Breast epithelium (tissue), 4 donors: Measurements from ENCODE around the gene WWP2. TPM values are rescaled to one million over a fixed set of nuclear protein-coding genes. Genes with fewer than 3 reads are reported as not detected.

Experiments used
- DNase-seq, 2 donors: peaks; one replicate each; pipeline ENCODE4 v3.0.0-alpha.2; 2019; ENCODE audit warnings: low spot score in 2 of 2
- H3K27ac ChIP-seq, 2 donors: fragments of 200-600 bp; sonication (generic) in 1 of 2; one replicate each; pipeline ENCODE4 v1.5.1; 2016 to 2019; ENCODE audit warnings: mild to moderate bottlenecking in 1 of 2
- H3K27me3 ChIP-seq, 2 donors: fragments of 200-600 bp; sonication (generic) in 1 of 2; one replicate each; pipeline versions ENCODE4 v1.5.1 to v1.6.0; 2017 to 2019; ENCODE audit warnings: control low read depth in 1 of 2, mild to moderate bottlenecking in 1 of 2
- H3K36me3 ChIP-seq: fragments of 200-600 bp; one replicate; pipeline ENCODE4 v1.5.1; 2019
- H3K4me1 ChIP-seq, 2 donors: fragments of 200-600 bp; sonication (generic); one replicate each; pipeline ENCODE4 v1.5.1; 2016 to 2019; ENCODE audit warnings: control low read depth in 1 of 2
- H3K4me3 ChIP-seq, 3 donors: fragments of 200-600 bp; sonication (generic); 1 replicate in 2 of 3; 2 replicates in 1 of 3; pipeline ENCODE4 v1.5.1; 2016 to 2019; ENCODE audit warnings: mild to moderate bottlenecking in 3 of 3, moderate library complexity in 2 of 3
- H3K9me3 ChIP-seq, 2 donors: fragments of 200-600 bp; sonication (generic) in 1 of 2; one replicate each; pipeline ENCODE4 v1.5.1; 2016 to 2019; ENCODE audit warnings: control low read depth in 1 of 2
- CTCF ChIP-seq, 3 donors: fragments of 450-650 bp; IDR thresholded peaks; one replicate each; pipeline ENCODE4 v1.5.1; 2016 to 2017; ENCODE audit warnings: antibody characterized with exemption in 3 of 3, mild to moderate bottlenecking in 3 of 3, moderate library complexity in 3 of 3
- POLR2A ChIP-seq: fragments of 450-650 bp; IDR thresholded peaks from one replicate; pipeline ENCODE4 v1.6.1; 2016; ENCODE audit warnings: antibody characterized with exemption, mild to moderate bottlenecking, moderate library complexity
- POLR2AphosphoS5 ChIP-seq, 3 donors: sonication (generic); formaldehyde crosslinking; IDR thresholded peaks; one replicate each; pipeline ENCODE4 v1.6.1; 2017; ENCODE audit warnings: antibody characterized with exemption in 3 of 3
- intact Hi-C: fragments of 100-400 bp; cut with DNase I; formaldehyde crosslinking; loops from one replicate; pipeline ENCODE4 v1.15.1; 2023; ENCODE audit warnings: low total_unique reads
- total RNA-seq, 3 donors: library from RNA; depleted of rRNA; stranded (reverse); fragments of >200 nt; gene quantifications; one replicate each; pipeline ENCODE4 v1.1.0, GENCODE V29; 2016

WWP2 gene
- total RNA-seq, 3 donors from 2014 or later, result 34.1 to 46.5 (median 34.7) TPM

GRCh38 chr16:69888005-69888590 is 126.0 kb downstream of the WWP2 start:
- DNase-seq, result no peak
- Histone ChIP-seq H3K4me3 (no peak overlapping the region), H3K27me3 (no peaks in the 10 kb centered on the region), H3K9me3 (no peaks in the 10 kb centered on the region), H3K27ac (no peak overlapping the region), H3K36me3 (no peaks in the 10 kb centered on the region), H3K4me1 (no peaks in the 10 kb centered on the region)
- intact Hi-C loops, result no loop called here
- TF ChIP-seq POLR2AphosphoS5 (IDR thresholded peaks at IDR 0.05) (no peak), POLR2A (no peak)

- Histone ChIP-seq H3K9me3 (no peaks in the 10 kb centered on the region), H3K4me1 (no peaks in the 10 kb centered on the region), H3K36me3 (no peaks in the 10 kb centered on the region), H3K27ac (peak overlapping the region; percentile 85 to 89), H3K27me3 (no peaks in the 10 kb centered on the region), H3K4me3 (no peak overlapping the region)
- TF ChIP-seq CTCF (IDR thresholded peaks at IDR 0.05) (no peak), POLR2AphosphoS5 (IDR thresholded peaks at IDR 0.05) (no peak), POLR2A (no peak)
- intact Hi-C loops, result no loop called here
- DNase-seq, result no peak
These were observed 127.3 kb downstream of the WWP2 start for GRCh38 chr16:69889295-69889964.

GRCh38 chr16:69890114-69890891 is 128.2 kb downstream of the WWP2 start:
- TF ChIP-seq POLR2AphosphoS5 (IDR thresholded peaks at IDR 0.05), result peak in 2 of 3 donors; percentile 25 to 40
- TF ChIP-seq POLR2A, result no peak
- no peak for TF ChIP-seq CTCF (IDR thresholded peaks at IDR 0.05)
- Histone ChIP-seq H3K27ac (peak overlapping the region; percentile 85 to 89), H3K27me3 (no peaks in the 10 kb centered on the region), H3K36me3 (no peaks in the 10 kb centered on the region), H3K9me3 (no peaks in the 10 kb centered on the region), H3K4me3 (no peak overlapping the region), H3K4me1 (no peaks in the 10 kb centered on the region)
- DNase-seq, result peak in 1 of 2 donors; percentile 76
- intact Hi-C loops, result no loop called here

DNA sequence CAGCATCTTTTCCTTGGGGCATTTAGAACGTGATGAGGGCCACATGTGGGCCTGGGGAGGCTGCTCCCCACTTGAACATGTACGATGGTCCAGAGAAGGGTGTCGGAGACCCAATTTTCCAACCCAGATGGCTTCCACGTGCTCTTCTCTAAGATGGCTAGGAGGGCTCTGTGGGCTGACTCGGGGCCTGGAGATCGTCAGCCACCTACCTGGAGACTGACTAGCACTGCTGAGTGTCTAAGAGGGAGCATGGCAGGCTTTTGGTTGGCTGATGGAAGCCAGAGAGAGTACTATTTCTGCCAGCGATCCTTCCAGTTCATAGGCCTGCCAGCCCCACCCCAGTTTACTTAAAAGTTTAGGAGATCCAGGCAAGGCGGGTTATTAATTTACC is 128.8 kb downstream of the WWP2 start:
- no peak overlapping the region for H3K4me3 ChIP-seq
- H3K36me3 ChIP-seq, result no peaks in the 10 kb centered on the region
- no peaks in the 10 kb centered on the region for H3K27me3 ChIP-seq
- H3K9me3 ChIP-seq, result no peaks in the 10 kb centered on the region
- no peak for DNase-seq
- H3K27ac ChIP-seq, result peak overlapping the region; percentile 85 to 89
- H3K4me1 ChIP-seq, result no peaks in the 10 kb centered on the region
- intact Hi-C loops, result no loop called here
- TF ChIP-seq CTCF (IDR thresholded peaks at IDR 0.05) (no peak), POLR2A (no peak), POLR2AphosphoS5 (IDR thresholded peaks at IDR 0.05) (no peak)

DNA sequence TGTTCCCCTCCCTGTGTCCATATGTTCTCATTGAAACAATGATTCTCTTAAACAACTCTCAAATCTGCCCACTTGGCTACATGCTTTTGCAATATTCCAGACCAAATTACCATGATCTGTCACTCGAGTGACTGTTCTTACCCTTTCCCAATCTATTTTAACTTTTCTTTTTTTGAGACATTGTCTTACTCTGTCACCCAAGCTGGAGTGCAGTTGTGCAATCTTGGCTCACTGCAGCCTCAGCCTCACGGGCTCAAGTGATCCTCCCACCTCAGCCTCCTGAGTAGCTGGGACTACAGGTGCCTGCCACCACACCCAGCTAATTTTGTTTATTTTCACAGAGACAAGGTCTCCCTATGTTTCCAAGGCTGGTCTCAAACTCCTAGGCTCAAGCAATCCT is 130.2 kb downstream of the WWP2 start:
- intact Hi-C loops, result no loop called here
- DNase-seq, result no peak

More for the DNA sequence above, 130.2 kb downstream of the WWP2 start:
- Histone ChIP-seq H3K27me3 (no peaks in the 10 kb centered on the region), H3K4me3 (no peak overlapping the region), H3K27ac (no peak overlapping the region), H3K9me3 (no peaks in the 10 kb centered on the region), H3K4me1 (no peaks in the 10 kb centered on the region), H3K36me3 (no peaks in the 10 kb centered on the region)
- TF ChIP-seq POLR2A, result no peak
- no peak for TF ChIP-seq CTCF (IDR thresholded peaks at IDR 0.05)
- no peak for TF ChIP-seq POLR2AphosphoS5 (IDR thresholded peaks at IDR 0.05)
